Activated T-helper 17 cell treated with anti-CD3 and anti-CD28 coated beads, Interleukin-2, amount 50 U/mL, for 72 hours (primary cell): ENCODE data around the gene GLE1. TPM values are rescaled to one million over a fixed set of nuclear protein-coding genes. Genes with fewer than 3 reads are reported as not detected.
"Not testable (repeated sequence)": the region's sequence is repeated elsewhere in the genome, so short reads cannot be mapped to it uniquely, and the experiment has no call there.

ENCODE experiments used
- ATAC-seq: fragments of 150-1000 bp; cut with Tn5 transposase; replicated peaks from 2 replicates; pipeline ENCODE4 v1.10.0; 2021; ENCODE audit warnings: mild to moderate bottlenecking, moderate library complexity
- H3K27ac Mint-ChIP-seq: one replicate; pipeline ENCODE4 v1.8.0; 2022; ENCODE audit warnings: mixed read lengths
- H3K27me3 Mint-ChIP-seq: one replicate; pipeline ENCODE4 v1.8.0; 2022; ENCODE audit warnings: mixed read lengths
- H3K36me3 Mint-ChIP-seq: one replicate; pipeline ENCODE4 v1.8.0; 2022; ENCODE audit warnings: low read depth, mild to moderate bottlenecking, mixed read lengths
- H3K4me1 Mint-ChIP-seq: one replicate; pipeline ENCODE4 v1.8.0; 2022; ENCODE audit warnings: mixed read lengths
- H3K4me3 Mint-ChIP-seq: one replicate; pipeline ENCODE4 v1.8.0; 2022; ENCODE audit warnings: mild to moderate bottlenecking, mixed read lengths
- H3K9me3 Mint-ChIP-seq: one replicate; pipeline ENCODE4 v1.8.0; 2022; ENCODE audit warnings: mixed read lengths
- total RNA-seq, 2 donors: library from RNA; stranded (reverse); gene quantifications; one replicate each; pipeline ENCODE4 v1.2.3, GENCODE V29; 2022

Gene GLE1
- total RNA-seq, 2 donors from 2014 or later = 53.6 TPM

DNA sequence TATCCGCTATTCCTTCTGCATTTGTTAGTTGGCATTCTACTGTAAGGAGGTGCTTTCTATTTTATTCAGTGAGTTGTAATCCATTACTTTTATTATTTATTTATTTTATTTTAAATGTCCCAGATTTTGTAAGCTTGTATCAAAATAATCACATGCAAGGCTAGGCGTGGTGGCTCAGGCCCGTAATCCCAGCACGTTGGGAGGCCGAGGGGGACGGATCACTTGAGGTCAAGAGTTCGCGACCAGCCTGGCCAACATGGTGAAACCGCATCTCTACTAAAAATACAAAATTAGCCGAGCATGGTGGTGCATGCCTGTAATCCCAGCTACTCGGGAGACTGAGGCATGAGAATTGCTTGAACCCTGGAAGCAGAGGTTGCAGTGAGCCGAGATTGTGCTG is 1.4 kb downstream of the GLE1 start:
- ATAC-seq, H3K9me3 Mint-ChIP-seq, H3K4me1 Mint-ChIP-seq, H3K27me3 Mint-ChIP-seq: not testable (repeated sequence)
- Mint-ChIP-seq H3K4me3 (peak overlapping the region; percentile 96), H3K36me3 (peaks cover 55% of the 10 kb centered on the region), H3K27ac (peak overlapping the region; percentile 98)

DNA sequence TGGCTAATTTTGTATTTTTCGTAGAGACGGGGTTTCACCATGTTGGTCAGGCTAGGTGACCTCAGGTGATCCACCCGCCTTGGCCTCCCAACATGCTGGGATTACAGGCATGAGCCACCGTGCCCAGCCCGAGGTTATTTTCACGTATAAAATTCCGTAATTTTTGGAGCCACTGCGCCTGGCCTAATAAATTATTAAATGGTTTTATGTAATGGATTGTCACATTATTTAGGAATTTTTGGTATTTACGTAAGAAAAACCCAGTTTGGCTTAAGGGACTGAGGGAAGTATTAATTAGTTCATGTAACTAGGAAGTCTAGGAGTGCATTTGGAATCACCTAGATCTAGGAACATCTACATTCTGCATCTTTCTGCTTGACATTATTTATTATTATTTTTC is 8.3 kb downstream of the GLE1 start:
- no peak overlapping the region for H3K27ac Mint-ChIP-seq
- no peaks in the 10 kb centered on the region for H3K27me3 Mint-ChIP-seq
- no peak for ATAC-seq
- H3K36me3 Mint-ChIP-seq = peaks cover 92% of the 10 kb centered on the region
- H3K9me3 Mint-ChIP-seq = no peaks in the 10 kb centered on the region
- peaks cover 6% of the 10 kb centered on the region for H3K4me1 Mint-ChIP-seq
- no peak overlapping the region for H3K4me3 Mint-ChIP-seq

GRCh38 chr9:128521956-128522355 is 17.4 kb downstream of the GLE1 start:
- Mint-ChIP-seq H3K9me3 (no peaks in the 10 kb centered on the region), H3K4me1 (no peaks in the 10 kb centered on the region), H3K36me3 (peaks cover 97% of the 10 kb centered on the region), H3K27me3 (no peaks in the 10 kb centered on the region), H3K4me3 (no peak overlapping the region), H3K27ac (no peak overlapping the region)
- ATAC-seq = no peak

GRCh38 chr9:128523199-128523925 is 18.8 kb downstream of the GLE1 start:
- ATAC-seq = no peak
- Mint-ChIP-seq H3K36me3 (peaks cover 97% of the 10 kb centered on the region), H3K27ac (no peak overlapping the region), H3K9me3 (no peaks in the 10 kb centered on the region), H3K4me3 (no peak overlapping the region), H3K4me1 (no peaks in the 10 kb centered on the region), H3K27me3 (no peaks in the 10 kb centered on the region)

DNA sequence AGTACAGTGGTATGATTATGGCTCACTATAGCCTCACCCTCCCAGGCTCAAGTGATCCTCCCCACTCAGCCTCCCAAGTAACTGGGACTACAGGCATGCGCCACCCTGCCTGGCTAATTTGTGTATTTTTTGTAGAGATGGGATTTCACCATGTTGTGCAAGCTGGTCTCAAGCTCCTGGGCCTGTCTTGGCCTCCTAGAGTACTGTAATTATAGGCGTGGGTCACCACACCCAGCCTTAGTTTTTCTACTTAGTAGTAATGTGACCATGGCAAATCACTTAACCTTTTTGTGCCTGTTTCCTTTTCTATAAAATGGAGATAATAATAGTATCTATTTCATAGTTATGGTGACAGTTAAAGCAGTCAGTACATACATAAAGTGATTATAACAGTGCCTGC is 22.2 kb downstream of the GLE1 start:
- no peaks in the 10 kb centered on the region for H3K27me3 Mint-ChIP-seq
- no peak for ATAC-seq
- no peak overlapping the region for H3K27ac Mint-ChIP-seq
- H3K36me3 Mint-ChIP-seq = peaks cover 100% of the 10 kb centered on the region
- no peaks in the 10 kb centered on the region for H3K4me1 Mint-ChIP-seq
- H3K9me3 Mint-ChIP-seq = no peaks in the 10 kb centered on the region
- no peak overlapping the region for H3K4me3 Mint-ChIP-seq

DNA sequence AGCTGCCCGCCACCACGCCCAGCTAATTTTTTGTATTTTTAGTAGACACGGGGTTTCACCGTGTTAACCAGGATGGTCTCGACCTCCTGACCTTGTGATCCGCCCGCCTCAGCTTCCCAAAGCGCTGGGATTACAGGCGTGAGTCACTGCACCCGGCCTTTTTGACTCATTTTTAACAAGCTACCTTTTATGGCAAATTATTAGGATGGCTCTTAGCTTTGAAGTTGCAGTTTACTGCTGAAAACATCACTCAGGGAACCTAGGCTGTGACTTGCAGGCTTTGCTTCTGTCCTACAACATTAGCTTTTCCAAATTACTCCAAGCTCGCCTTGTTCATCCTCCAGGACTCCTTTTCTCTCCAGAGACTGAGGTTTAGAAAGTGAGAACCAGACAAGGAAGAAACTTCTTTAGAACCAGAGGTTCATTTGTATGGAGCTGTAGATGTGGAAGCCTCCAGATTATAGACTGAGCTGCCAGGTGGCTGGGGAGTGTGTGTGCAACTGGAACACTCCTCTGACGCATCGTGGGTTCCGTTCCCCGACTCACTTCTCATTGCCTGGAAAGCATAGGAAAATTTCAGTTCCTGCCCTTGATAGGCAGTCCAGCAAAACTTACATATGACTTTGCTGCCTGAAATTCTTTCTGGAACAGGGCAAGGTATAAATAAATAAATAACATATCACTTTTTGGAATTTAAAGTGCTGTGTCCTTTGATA is 24.1 kb downstream of the GLE1 start:
- Mint-ChIP-seq H3K4me3 (no peak overlapping the region), H3K36me3 (peaks cover 100% of the 10 kb centered on the region), H3K4me1 (no peaks in the 10 kb centered on the region), H3K27me3 (no peaks in the 10 kb centered on the region), H3K27ac (no peak overlapping the region), H3K9me3 (no peaks in the 10 kb centered on the region)
- no peak for ATAC-seq

- Mint-ChIP-seq H3K4me1 (no peaks in the 10 kb centered on the region), H3K9me3 (no peaks in the 10 kb centered on the region), H3K27me3 (no peaks in the 10 kb centered on the region), H3K27ac (no peak overlapping the region), H3K4me3 (no peak overlapping the region), H3K36me3 (peaks cover 100% of the 10 kb centered on the region)
- ATAC-seq = no peak
Measured at GRCh38 chr9:128529191-128529590, 24.7 kb downstream of the GLE1 start.

GRCh38 chr9:128532581-128532980 is 28.1 kb downstream of the GLE1 start:
- ATAC-seq = no peak
- Mint-ChIP-seq H3K4me3 (no peak overlapping the region), H3K27me3 (no peaks in the 10 kb centered on the region), H3K36me3 (peaks cover 94% of the 10 kb centered on the region), H3K9me3 (no peaks in the 10 kb centered on the region), H3K4me1 (no peaks in the 10 kb centered on the region), H3K27ac (peak overlapping the region; percentile 28)

DNA sequence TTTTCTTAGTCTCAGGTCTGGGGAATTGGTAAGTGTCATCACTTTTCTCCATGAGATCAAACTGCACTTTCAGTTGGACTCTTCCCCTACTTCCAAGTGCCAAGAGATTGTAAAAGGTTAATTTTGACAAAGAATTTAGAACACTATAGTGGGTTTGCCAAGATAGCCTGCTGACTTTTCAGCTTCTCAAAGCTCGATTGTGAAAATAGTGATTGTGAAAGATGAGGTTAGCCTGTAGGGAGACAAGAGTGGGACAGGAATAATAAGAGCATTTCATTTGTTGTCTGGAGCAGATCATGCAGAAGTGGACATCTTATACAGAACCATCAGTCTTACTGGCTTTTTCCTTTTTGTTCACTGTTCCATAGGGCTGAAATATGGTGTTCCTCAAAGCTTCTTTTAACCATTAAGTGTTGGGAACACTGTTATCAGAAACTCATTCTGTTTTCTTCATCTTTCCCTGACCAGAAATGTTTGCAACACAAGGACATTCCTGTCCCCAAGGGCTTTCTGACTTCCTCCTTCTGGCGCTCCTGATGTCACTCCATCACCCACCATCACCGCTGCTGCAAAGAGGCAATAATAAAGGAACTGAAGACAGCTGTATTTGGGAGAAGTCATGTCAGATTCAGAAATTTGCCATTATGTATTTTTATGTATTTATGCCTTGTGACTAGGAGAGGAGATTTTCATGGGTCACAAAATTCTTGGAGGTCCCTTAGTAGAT is 36.3 kb downstream of the GLE1 start:
- no peaks in the 10 kb centered on the region for H3K27me3 Mint-ChIP-seq
- peak overlapping the region; percentile 51 for H3K27ac Mint-ChIP-seq
- H3K4me3 Mint-ChIP-seq = no peak overlapping the region
- no peaks in the 10 kb centered on the region for H3K4me1 Mint-ChIP-seq
- no peaks in the 10 kb centered on the region for H3K9me3 Mint-ChIP-seq
- H3K36me3 Mint-ChIP-seq = peaks cover 77% of the 10 kb centered on the region
- no peak for ATAC-seq

DNA sequence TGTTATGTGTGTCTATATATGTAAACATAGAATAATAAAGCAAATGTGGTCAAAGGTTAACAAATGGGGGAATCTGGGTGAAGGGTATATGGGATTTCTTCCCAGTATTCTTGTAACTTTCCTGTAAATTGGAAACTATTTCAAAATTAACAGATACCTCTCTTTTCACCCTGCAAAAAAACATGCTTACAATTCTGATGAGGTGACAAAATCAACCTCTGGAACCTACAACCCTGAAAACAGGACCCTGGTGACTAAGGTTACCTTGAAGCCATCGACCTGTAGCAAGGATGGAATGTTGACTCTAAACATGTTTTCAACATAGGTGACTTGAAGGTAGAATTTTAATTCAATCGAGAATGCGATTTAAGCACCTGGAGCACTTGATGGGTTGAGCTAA is 42.0 kb downstream of the GLE1 start:
- Mint-ChIP-seq H3K9me3 (no peaks in the 10 kb centered on the region), H3K4me1 (peaks cover 15% of the 10 kb centered on the region), H3K4me3 (no peak overlapping the region), H3K36me3 (peaks cover 21% of the 10 kb centered on the region), H3K27me3 (no peaks in the 10 kb centered on the region), H3K27ac (no peak overlapping the region)
- ATAC-seq = no peak

DNA sequence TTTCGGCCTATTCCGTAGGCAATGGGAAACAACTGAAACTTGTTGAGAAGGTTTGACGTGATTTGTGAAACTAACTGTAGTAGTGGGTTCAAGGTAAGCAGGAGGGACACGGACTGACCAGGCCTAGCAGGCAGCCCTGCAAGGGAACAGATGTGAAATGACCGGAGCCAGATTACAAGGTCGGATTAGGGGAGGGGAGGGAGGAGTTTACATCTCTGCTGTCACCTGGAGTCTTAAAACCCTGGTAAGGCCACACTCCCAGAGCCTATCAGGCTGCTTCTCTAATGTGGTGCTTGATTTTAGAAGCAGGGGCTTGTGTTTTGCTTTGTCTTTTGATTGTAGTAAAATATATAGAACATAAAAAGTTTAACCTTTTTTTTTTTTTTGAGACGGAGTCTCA is 44.4 kb downstream of the GLE1 start:
- no peak for ATAC-seq

GRCh38 chr9:128550226-128550625 is 45.7 kb downstream of the GLE1 start:
- H3K4me3 Mint-ChIP-seq = peak overlapping the region; percentile 90
- H3K27me3 Mint-ChIP-seq = no peaks in the 10 kb centered on the region
- peaks cover 17% of the 10 kb centered on the region for H3K4me1 Mint-ChIP-seq
- H3K27ac Mint-ChIP-seq = peak overlapping the region; percentile 85
- no peaks in the 10 kb centered on the region for H3K36me3 Mint-ChIP-seq
- no peaks in the 10 kb centered on the region for H3K9me3 Mint-ChIP-seq
- peak; percentile 38 for ATAC-seq

More for the DNA sequence above, 44.4 kb downstream of the GLE1 start:
- no peak overlapping the region for H3K4me3 Mint-ChIP-seq
- H3K36me3 Mint-ChIP-seq = peaks cover 2% of the 10 kb centered on the region
- no peaks in the 10 kb centered on the region for H3K9me3 Mint-ChIP-seq
- H3K4me1 Mint-ChIP-seq = peaks cover 17% of the 10 kb centered on the region
- no peaks in the 10 kb centered on the region for H3K27me3 Mint-ChIP-seq
- H3K27ac Mint-ChIP-seq = peak overlapping the region; percentile 58

DNA sequence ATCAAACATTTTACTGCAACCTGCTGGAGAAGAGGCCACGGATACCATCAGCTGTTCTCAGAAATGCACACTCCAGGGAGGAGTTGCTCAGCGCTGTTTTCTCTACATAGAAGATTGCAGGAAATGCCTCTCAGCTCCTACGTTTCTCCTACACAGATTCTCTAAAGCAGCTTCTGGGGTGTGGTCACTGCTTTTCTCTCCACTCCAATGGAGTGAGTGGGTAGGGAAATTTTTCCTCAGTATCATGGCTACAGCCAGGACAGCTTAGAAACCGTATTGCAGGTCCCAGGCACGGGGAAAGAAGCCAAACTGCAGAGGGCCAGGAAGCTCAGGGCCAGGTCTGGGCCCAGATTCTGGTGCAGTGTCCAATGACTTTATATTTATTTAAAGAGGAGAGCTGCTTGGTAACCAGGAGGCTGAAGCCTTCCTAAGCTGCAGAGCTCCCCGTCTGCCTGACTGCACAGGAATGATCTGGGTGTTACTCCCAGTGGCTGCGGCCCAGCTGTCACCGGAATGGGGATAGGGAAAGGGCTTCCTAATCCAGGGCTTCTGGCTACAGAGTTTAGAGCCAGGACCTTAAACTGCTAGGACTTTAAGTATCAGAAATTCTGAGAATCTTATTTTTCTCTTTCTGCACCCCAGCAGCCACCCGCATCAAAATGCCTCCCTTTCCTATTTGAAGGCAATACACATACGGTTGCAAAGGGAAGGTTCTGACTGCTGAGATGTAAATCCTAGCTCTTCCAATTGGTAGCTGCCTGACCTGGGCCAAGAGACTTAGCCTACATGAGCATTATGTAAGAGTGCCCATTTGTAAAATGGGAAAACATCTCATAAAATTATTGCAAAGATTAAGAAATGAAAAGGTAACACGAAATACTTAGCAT is 46.5 kb downstream of the GLE1 start:
- Mint-ChIP-seq H3K27me3 (no peaks in the 10 kb centered on the region), H3K4me1 (peaks cover 17% of the 10 kb centered on the region), H3K27ac (peak overlapping the region; percentile 91), H3K4me3 (peak overlapping the region; percentile 90), H3K36me3 (no peaks in the 10 kb centered on the region), H3K9me3 (no peaks in the 10 kb centered on the region)
- ATAC-seq = no peak

GRCh38 chr9:128551657-128552152 is 47.2 kb downstream of the GLE1 start:
- H3K4me3 Mint-ChIP-seq = peak overlapping the region; percentile 90
- no peaks in the 10 kb centered on the region for H3K27me3 Mint-ChIP-seq
- peaks cover under 1% of the 10 kb centered on the region for H3K36me3 Mint-ChIP-seq
- no peak for ATAC-seq
- H3K27ac Mint-ChIP-seq = peak overlapping the region; percentile 91
- H3K9me3 Mint-ChIP-seq = no peaks in the 10 kb centered on the region
- peaks cover 19% of the 10 kb centered on the region for H3K4me1 Mint-ChIP-seq
